Trophoblast cell (in vitro differentiated cells and primary cell): ENCODE data around the gene PPP1R12B.
A peak's percentile ranks its signal among the peaks of the same experiment; 100 is the strongest.
"Not testable (repeated sequence)": the region's sequence is repeated elsewhere in the genome, so short reads cannot be mapped to it uniquely, and the experiment has no call there.

Source experiments
- DNase-seq, 2 donors: peaks; one replicate each; pipeline ENCODE4 v3.0.0-alpha.2; 2016
- H2AFZ ChIP-seq: 2 replicates; pipeline ENCODE4 v1.6.1; 2013; ENCODE audit warnings: low read length, moderate library complexity, mild to moderate bottlenecking; ENCODE audit not compliant: insufficient read depth, poor library complexity
- H2AK5ac ChIP-seq: 2 replicates; pipeline ENCODE4 v1.6.1; 2013; ENCODE audit warnings: mild to moderate bottlenecking, low read length
- H2BK120ac ChIP-seq: 2 replicates; pipeline ENCODE4 v1.6.1; 2013; ENCODE audit warnings: low read length, mild to moderate bottlenecking, moderate library complexity; ENCODE audit not compliant: insufficient read depth, poor library complexity
- H2BK12ac ChIP-seq: 2 replicates; pipeline ENCODE4 v1.6.1; 2013; ENCODE audit warnings: mild to moderate bottlenecking, low read length, moderate library complexity
- H2BK5ac ChIP-seq: 2 replicates; pipeline ENCODE4 v1.6.1; 2013; ENCODE audit warnings: low read length, low read depth, moderate library complexity, mild to moderate bottlenecking; ENCODE audit not compliant: poor library complexity
- H3K14ac ChIP-seq: 2 replicates; pipeline ENCODE4 v1.6.1; 2013; ENCODE audit warnings: mild to moderate bottlenecking, low read length
- H3K18ac ChIP-seq: 2 replicates; pipeline ENCODE4 v1.6.1; 2013; ENCODE audit warnings: mild to moderate bottlenecking, low read length
- H3K23ac ChIP-seq: 2 replicates; pipeline ENCODE4 v1.6.1; 2013; ENCODE audit warnings: low read length
- H3K27ac ChIP-seq: 2 replicates; pipeline ENCODE4 v1.5.1; 2013; ENCODE audit warnings: low read depth, mild to moderate bottlenecking, inconsistent platforms, low read length, moderate library complexity
- H3K27me3 ChIP-seq: 2 replicates; pipeline ENCODE4 v1.6.1; 2013; ENCODE audit warnings: inconsistent platforms, mild to moderate bottlenecking, low read length, moderate library complexity; ENCODE audit not compliant: insufficient read depth
- H3K36me3 ChIP-seq, 2 experiments: 1 replicate in 1 of 2; 2 replicates in 1 of 2; pipeline ENCODE4 v1.6.1; 2013; ENCODE audit warnings: low read length in 2 of 2, mild to moderate bottlenecking in 2 of 2, moderate library complexity in 1 of 2; ENCODE audit not compliant: insufficient read depth in 2 of 2, control insufficient read depth in 1 of 2
- H3K4ac ChIP-seq: 2 replicates; pipeline ENCODE4 v1.6.1; 2013; ENCODE audit warnings: low read depth, mild to moderate bottlenecking, low read length, moderate library complexity
- H3K4me1 ChIP-seq, 2 experiments: 1 replicate in 1 of 2; 2 replicates in 1 of 2; pipeline ENCODE4 v1.6.1; 2013; ENCODE audit warnings: low read length in 2 of 2, mild to moderate bottlenecking in 2 of 2, moderate library complexity in 1 of 2; ENCODE audit not compliant: insufficient read depth in 2 of 2, control insufficient read depth in 1 of 2
- H3K4me2 ChIP-seq: 2 replicates; pipeline ENCODE4 v1.6.1; 2013; ENCODE audit warnings: inconsistent platforms, mild to moderate bottlenecking, low read length, moderate library complexity
- H3K4me3 ChIP-seq: 2 replicates; pipeline ENCODE4 v1.5.1; 2013; ENCODE audit warnings: mild to moderate bottlenecking, low read depth, low read length, inconsistent platforms
- H3K79me1 ChIP-seq: one replicate; pipeline ENCODE4 v1.6.1; 2013; ENCODE audit warnings: low read length
- H3K79me2 ChIP-seq: 2 replicates; pipeline ENCODE4 v1.6.1; 2013; ENCODE audit warnings: low read length, mild to moderate bottlenecking; ENCODE audit not compliant: control insufficient read depth, insufficient read depth, poor library complexity
- H3K9ac ChIP-seq: 2 replicates; pipeline ENCODE4 v1.6.1; 2013; ENCODE audit warnings: mild to moderate bottlenecking, low read length
- H3K9me3 ChIP-seq: 2 replicates; pipeline ENCODE4 v1.6.1; 2013; ENCODE audit warnings: low read depth, mild to moderate bottlenecking, control low read depth, inconsistent platforms, low read length; ENCODE audit not compliant: insufficient read depth
- H4K12ac ChIP-seq: 2 replicates; pipeline ENCODE4 v1.6.1; 2013; ENCODE audit warnings: low read depth, mild to moderate bottlenecking, low read length, moderate library complexity
- H4K8ac ChIP-seq: 2 replicates; pipeline ENCODE4 v1.6.1; 2013; ENCODE audit warnings: low read depth, mild to moderate bottlenecking, low read length, moderate library complexity
- H4K91ac ChIP-seq: one replicate; pipeline ENCODE4 v1.6.1; 2013; ENCODE audit warnings: low read depth, mild to moderate bottlenecking, low read length, moderate library complexity
- WGBS: extraction: QIAGEN DNeasy Blood & Tissue Kit; methylation state at CpG from one replicate; pipeline ENCODE4 v1.1.7; 2013; ENCODE audit warnings: missing lambda C conversion rate; ENCODE audit not compliant: insufficient read length, insufficient coverage; ENCODE audit errors: extremely low coverage; 5-methylcytosine and 5-hydroxymethylcytosine counted together

Gene PPP1R12B

DNA sequence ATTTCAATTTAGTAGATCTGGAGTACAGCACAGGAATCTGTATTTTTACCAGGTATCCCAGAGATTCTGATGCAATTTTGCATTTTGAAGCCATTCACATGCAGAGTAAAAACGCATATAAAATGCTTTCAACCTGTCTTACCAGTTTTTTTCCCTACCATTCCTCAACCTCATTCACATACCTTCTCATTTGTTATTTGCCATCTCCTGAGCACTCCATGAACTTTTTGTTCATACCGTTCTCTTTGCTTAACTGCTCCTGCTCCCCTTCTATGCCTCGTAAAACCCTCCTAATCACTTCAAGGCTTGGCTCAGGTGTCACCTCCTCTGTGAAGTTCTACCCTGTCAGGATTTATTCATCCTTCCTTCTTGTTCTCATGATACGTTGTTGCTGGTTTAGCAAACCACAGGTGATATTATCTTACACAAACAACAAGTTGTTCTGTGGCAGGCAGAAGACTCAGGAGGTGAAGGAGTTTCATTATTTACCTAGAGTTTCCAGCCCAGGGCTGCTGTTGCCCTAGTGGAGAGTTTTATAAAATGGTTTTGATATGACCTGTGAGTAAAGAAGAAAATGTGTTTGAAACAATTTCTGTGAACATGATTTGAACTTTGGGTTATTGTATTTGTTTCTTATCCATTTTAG lies 31.5 kb downstream of the PPP1R12B start:
- H3K4ac ChIP-seq, H2AFZ ChIP-seq, H2AK5ac ChIP-seq, H3K18ac ChIP-seq, H2BK120ac ChIP-seq, H3K9ac ChIP-seq, H3K79me1 ChIP-seq, H3K36me3 ChIP-seq, H3K79me2 ChIP-seq, H3K27ac ChIP-seq, H3K4me3 ChIP-seq, H3K27me3 ChIP-seq, H4K91ac ChIP-seq, H3K9me3 ChIP-seq, H3K4me1 ChIP-seq, H3K23ac ChIP-seq, H3K14ac ChIP-seq, H2BK5ac ChIP-seq, H2BK12ac ChIP-seq, H4K12ac ChIP-seq, H4K8ac ChIP-seq: not testable (repeated sequence)
- peak; percentile 13 to 83 for DNase-seq
- H3K4me2 ChIP-seq, result peak overlapping the region; percentile 25
- WGBS, result no CpG with 5 or more reads among the region's 4 CpGs

DNA sequence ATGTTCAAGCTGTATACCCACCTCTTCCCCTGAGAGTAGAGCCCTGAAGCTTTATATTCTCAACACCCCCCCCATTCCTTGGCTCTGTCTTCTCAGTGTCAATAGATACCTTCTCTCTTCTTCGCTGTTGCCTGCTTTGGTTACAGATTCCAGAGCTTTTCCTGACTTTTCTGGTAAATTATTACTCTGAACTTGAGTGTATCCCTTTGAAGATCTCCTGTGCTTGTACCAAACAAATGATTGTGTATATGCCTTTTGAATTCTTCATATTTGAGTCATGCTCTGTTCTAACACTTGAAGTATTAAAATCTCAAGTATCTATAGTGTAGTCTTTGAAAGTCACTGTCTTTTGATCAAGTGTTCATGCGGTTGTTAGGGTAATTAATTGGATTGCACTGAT lies 32.0 kb downstream of the PPP1R12B start:
- not testable (repeated sequence) for H2AFZ ChIP-seq, H3K27ac ChIP-seq, H3K9ac ChIP-seq, H3K4me3 ChIP-seq, H4K12ac ChIP-seq, H2BK120ac ChIP-seq, H3K23ac ChIP-seq, H2AK5ac ChIP-seq, H4K91ac ChIP-seq, H2BK12ac ChIP-seq, H3K4ac ChIP-seq, H3K79me1 ChIP-seq, H4K8ac ChIP-seq, H3K18ac ChIP-seq, H3K79me2 ChIP-seq, H2BK5ac ChIP-seq, H3K27me3 ChIP-seq, H3K9me3 ChIP-seq, H3K4me2 ChIP-seq, H3K14ac ChIP-seq, H3K36me3 ChIP-seq, H3K4me1 ChIP-seq
- no CpG with 5 or more reads among the region's 2 CpGs for WGBS
- DNase-seq, result peak in 1 of 2 donors; percentile 53

GRCh38 chr1:202381867-202382266 lies 33.4 kb downstream of the PPP1R12B start:
- no CpG with 5 or more reads among the region's 4 CpGs for WGBS
- H3K4me1 ChIP-seq, H3K79me2 ChIP-seq: not testable (repeated sequence)

DNA sequence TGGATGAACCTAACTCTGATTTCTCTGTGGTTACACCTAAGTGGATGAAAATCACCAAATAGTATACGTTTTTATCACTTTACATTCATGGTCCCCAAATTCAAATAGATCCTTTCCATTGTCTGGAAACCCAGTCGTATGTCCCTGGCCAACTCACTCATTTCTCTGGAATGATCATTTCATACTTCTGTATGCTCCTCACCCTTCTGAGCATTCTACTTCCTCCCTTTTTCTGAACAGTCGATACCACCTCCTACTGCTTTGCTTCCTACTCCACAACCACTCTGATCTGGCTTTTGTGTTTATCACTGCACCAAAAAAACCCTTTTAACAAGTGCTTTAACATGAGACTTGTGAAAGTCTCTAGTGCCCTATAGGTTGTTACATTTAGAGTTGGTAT lies 47.3 kb downstream of the PPP1R12B start:
- no CpG with 5 or more reads among the region's 3 CpGs for WGBS
- H3K27ac ChIP-seq, H3K23ac ChIP-seq, H4K8ac ChIP-seq, H4K12ac ChIP-seq, H3K18ac ChIP-seq, H3K36me3 ChIP-seq, H3K4me3 ChIP-seq, H3K4ac ChIP-seq, H3K79me2 ChIP-seq, H3K4me2 ChIP-seq, DNase-seq, H2BK12ac ChIP-seq, H2BK120ac ChIP-seq, H2AFZ ChIP-seq, H3K27me3 ChIP-seq, H3K9ac ChIP-seq, H2AK5ac ChIP-seq, H3K4me1 ChIP-seq, H3K9me3 ChIP-seq, H4K91ac ChIP-seq, H3K14ac ChIP-seq, H2BK5ac ChIP-seq, H3K79me1 ChIP-seq: not testable (repeated sequence)

More at GRCh38 chr1:202381867-202382266, 33.4 kb downstream of the PPP1R12B start:
- not testable (repeated sequence) for H4K8ac ChIP-seq, H3K9me3 ChIP-seq, H2AFZ ChIP-seq, H3K4me2 ChIP-seq, H3K79me1 ChIP-seq, H3K4me3 ChIP-seq, H3K14ac ChIP-seq, H4K12ac ChIP-seq, H3K23ac ChIP-seq, H2AK5ac ChIP-seq, H2BK12ac ChIP-seq, H2BK5ac ChIP-seq, H3K27me3 ChIP-seq, H3K4ac ChIP-seq, H3K18ac ChIP-seq, H3K27ac ChIP-seq, H4K91ac ChIP-seq, H3K36me3 ChIP-seq, DNase-seq, H3K9ac ChIP-seq, H2BK120ac ChIP-seq
